Uterus (tissue), 2 donors: ENCODE data around the gene COL13A1.

Source experiments
- CTCF ChIP-seq, 4 experiments: fragments of 200-600 bp in 2 of 4; fragments of 450-650 bp in 2 of 4; sonication (generic) in 2 of 4; IDR thresholded peaks; one replicate each; pipeline ENCODE4 v1.5.1; 2016 to 2019; ENCODE audit warnings: antibody characterized with exemption in 4 of 4, mild to moderate bottlenecking in 2 of 4, moderate library complexity in 1 of 4
- POLR2A ChIP-seq, 2 donors: fragments of 450-650 bp; IDR thresholded peaks; one replicate each; pipeline ENCODE4 v1.6.1; 2016; ENCODE audit warnings: antibody characterized with exemption in 2 of 2, mild to moderate bottlenecking in 1 of 2, moderate library complexity in 1 of 2

- TF ChIP-seq CTCF (IDR thresholded peaks at IDR 0.05) (no peak), POLR2A (IDR thresholded peaks at IDR 0.05) (no peak)
Measured at GRCh38 chr10:69906425-69906824, 104.7 kb downstream of the COL13A1 start.
